Islet of Langerhans (tissue), 1 donor: ENCODE data around the gene MYRIP.
"Not testable (repeated sequence)": the region's sequence is repeated elsewhere in the genome, so short reads cannot be mapped to it uniquely, and the experiment has no call there.

Source experiments
- FAIRE-seq: peaks from one replicate; lab custom pipeline; 2011; peaks lifted over from hg19 to GRCh38; lab: Jason Lieb, UNC

Gene MYRIP

DNA sequence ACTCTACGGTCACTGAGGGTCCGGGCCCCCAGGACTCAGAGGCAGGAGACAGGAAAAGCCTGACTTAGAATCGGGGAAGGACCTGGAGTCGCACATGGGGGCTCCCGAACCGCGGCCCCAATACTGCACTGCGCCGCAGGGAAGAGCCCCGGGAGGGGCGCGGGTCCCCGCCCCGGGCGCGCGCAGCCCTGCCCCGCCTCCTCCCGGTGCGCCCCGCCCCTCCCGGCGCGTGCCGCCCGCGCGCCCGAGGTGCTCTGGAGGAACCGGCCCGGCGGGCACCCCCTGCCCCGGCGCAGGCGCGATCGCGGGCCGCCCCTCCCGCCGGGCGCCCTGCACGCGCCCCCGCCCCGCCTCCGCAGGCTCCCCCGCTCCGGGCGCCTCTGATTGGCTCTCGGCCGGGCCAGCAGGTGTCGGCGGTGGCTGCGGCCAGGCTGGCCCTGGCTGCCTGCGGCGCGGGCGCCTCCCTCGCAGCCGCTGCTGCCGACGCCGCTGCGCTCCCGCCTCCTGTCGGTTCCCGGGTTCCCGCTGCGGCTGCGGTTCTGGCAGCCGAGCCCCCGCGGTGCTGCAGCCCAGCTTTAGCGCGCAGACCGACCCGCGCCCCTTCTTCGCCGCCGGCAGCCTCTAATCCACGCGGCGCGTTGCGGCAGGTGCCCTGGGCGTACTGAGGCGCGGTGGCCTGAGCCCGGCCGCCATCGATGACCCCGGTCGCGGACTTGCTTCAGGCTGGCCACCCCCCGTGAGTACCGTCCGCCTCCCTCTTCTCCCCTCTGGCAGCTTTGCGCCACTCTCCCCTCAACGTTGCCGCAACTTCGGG, at the start of gene MYRIP:
TSS of gene MYRIP (plus strand) at position 429 of the 814 bp plus-strand sequence. CDS start 91,208 bp downstream, outside the sequence.
- FAIRE-seq = no peak

- no peak for FAIRE-seq
Measured at GRCh38 chr3:39760325-39760724, 49.1 kb upstream of the MYRIP start.

DNA sequence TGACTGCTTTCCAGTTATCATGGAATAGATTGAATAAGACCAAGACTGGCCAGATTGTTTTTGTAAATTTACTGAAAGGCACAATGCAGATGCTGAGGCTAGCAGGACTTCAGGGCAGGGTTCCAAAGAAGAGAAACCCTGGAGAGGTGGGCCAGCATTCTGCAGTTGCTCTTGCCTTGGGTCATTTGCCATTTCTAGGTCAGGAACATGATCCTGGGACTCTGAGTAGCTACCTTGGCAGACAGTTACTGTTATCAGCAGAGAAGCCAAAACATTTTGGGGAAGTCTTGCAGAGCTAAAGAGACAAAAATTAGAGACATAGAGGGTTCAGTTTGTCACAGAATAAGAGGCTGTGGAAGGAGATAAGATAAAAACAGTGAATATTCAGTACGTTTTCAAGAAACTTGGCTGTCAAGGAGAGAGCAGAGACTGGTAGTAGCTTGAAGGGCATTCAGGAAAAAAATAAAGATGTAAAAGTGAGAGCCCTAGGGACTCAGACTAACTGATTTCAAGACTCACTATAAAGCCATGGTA, 46.8 kb upstream of the MYRIP start:
- FAIRE-seq = no peak

DNA sequence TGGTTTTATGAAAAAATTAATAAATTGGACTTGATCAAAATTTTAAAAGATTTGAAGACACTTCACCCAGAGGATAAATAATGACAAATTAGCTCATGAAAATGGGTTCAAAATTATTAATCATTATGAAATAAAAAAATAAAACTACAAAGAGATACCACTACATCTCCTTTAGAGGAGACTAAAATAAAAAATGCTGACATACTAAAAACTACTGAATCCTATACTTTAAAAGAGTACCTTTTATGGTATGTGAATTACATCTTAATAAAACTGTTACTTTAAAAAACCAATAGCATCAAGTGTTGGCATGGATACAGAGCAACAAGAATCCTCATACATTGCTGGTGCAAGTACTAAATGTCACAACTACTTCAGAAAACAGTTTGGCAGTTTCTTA, 46.0 kb upstream of the MYRIP start:
- no peak for FAIRE-seq

GRCh38 chr3:39765575-39765974, 43.8 kb upstream of the MYRIP start:
- FAIRE-seq = no peak

- FAIRE-seq = no peak
Measured at GRCh38 chr3:39766433-39766832, 43.0 kb upstream of the MYRIP start.

DNA sequence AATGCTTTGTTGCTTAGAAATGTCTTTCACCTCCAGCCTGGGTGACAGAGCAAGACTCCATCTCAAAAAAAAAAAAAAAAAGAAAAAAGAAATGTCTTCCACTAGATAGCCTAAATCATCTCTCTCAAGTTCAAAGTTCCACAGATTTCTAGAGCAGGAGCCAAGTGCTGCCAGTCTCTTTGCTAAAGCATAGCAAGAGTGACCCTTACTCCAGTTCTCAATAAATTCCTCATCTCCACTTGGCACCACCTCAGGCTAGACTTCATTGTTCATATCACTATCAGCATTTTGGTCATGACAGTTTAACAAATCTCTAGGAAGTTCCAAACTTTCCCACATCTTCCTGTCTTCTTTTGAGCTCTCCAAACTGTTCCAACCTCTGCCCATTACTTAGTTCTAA, 42.5 kb upstream of the MYRIP start:
- FAIRE-seq = not testable (repeated sequence)

GRCh38 chr3:39778168-39778567, 31.2 kb upstream of the MYRIP start:
- not testable (repeated sequence) for FAIRE-seq

GRCh38 chr3:39779511-39780230, 29.7 kb upstream of the MYRIP start:
- FAIRE-seq = no peak

DNA sequence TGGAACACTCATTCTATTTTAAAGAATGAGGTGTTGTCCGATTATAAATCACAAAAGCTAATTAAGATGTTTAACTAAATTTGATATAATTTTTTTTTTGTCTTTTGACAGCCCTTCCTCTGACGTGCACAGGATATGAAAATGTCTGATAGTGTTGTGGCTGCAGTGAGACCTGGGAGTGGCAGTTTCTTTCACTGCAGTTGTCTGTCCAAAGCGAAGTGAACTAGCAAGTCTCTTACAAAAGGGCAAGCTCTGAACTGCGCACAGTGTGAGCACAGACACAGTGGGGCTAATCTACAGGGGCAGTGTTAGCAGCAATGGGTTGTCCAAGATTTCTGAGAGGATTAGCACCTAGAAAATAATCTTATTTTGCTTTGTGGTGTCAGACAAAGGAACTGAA, 29.1 kb upstream of the MYRIP start:
- FAIRE-seq = no peak

DNA sequence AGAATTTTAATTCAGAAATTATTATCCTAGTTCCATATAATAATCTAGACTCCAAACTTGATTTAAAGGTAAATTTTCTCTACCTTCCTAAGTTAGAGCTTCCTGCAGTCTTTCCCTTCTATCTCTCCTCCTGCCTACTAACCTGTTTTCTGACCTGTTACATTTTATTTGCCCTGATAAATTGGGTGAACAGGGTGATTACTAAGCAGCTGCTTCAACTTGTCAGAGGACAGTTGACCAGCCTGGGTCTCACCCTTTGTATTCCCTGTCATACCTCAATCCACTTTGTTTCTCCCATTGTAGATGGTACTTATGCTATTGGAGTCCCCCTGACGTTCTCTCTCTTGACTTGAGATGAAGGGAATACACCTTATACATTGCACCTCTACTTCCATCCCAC, 28.4 kb upstream of the MYRIP start:
- no peak for FAIRE-seq

DNA sequence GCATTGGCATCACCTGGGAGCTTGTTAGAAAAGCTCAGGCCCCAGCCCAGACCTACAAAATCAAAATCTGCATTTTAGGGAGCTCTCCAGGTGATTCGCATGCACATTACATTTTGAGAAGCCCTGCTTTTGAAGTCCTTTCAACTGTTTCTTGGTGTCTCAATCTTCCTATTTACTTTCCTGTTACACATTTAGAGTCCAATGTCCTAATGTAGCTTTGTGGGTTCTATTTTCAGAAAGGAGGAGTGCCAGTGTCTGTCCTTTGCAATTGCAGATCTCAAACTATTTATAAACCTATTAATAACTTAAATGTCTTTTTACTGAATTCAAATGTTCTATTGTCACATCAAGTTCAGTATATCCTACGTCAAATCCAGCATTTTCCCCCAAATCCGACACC, 27.8 kb upstream of the MYRIP start:
- no peak for FAIRE-seq

GRCh38 chr3:39783680-39784079, 25.7 kb upstream of the MYRIP start:
- FAIRE-seq = no peak

DNA sequence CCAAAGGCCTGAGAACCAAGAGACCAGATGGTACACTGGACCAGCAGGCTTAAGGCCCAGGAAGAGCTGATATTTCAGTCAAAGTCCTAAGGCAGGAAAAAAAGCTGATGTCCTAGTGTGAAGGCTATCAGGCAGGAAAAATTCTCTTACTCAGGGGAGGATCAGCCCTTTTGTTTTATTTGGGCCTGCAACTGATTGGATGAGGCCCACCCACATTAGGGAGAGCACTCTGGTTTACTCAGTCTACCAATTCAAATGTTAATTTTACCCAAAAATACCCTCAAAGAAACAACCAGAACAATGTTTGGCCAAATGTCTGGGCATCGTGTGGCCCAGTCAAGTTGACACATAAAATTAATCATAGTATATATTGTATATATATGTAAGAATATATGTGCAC, 24.5 kb upstream of the MYRIP start:
- no peak for FAIRE-seq

- FAIRE-seq = no peak
Measured at GRCh38 chr3:39788128-39788883, 21.1 kb upstream of the MYRIP start.

GRCh38 chr3:39791603-39792002, 17.8 kb upstream of the MYRIP start:
- FAIRE-seq = no peak

GRCh38 chr3:39794880-39795279, 14.5 kb upstream of the MYRIP start:
- FAIRE-seq = no peak

GRCh38 chr3:39801216-39801615, 8.2 kb upstream of the MYRIP start:
- FAIRE-seq = no peak

DNA sequence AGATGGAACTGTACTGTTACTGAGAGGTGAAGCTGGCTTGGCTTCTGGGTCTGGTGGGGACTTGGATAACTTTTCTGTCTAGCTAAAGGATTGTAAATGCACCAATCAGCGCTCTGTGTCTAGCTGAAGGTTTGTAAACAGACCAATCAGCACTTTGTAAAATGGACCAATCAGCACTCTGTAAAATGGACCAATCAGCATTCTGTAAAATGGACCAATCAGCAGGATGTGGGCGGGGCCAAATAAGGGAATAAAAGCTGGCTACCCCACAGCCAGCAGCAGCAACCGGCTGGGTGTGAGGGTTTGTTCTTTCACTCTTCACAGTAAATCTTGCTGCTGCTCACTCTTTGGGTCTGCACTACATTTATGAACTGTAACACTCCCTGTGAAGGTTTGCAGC, 6.9 kb upstream of the MYRIP start:
- not testable (repeated sequence) for FAIRE-seq

DNA sequence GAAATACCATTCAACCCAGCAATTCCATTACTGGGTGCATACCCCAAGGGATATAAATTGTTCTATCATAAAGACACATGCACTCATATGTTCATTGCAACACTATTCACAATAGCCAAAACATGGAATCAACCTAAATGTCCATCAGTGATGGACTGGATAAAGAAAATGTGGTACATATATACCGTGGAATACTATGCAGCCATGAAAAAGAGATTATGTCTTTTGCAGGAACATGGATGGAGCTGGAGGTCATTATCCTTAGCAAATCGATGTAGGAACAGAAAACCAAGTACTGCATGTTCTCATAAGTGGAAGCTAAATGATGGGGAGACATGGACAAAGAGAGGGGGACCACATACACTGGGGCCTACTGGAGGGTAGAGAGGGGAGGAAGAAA, 5.5 kb upstream of the MYRIP start:
- no peak for FAIRE-seq

DNA sequence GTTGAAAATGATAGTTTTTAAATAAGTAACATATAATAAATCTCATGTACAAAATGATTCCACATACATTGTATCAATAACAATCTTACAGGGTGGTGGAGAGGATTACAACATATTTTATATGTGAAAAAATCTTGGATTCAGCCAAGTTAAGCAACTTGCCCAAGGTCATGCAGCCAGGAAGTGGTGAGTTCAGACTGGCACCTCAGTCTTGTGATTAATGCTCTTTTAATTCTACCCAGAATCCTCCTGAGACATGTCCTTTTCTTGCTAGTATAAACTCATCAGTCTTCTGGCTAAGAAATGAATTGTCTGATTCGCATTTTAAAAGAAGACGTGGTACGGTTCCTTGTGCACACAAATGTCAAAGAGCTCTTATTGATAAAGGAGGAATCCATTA, 4.5 kb upstream of the MYRIP start:
- FAIRE-seq = no peak

GRCh38 chr3:39805650-39806049, 3.8 kb upstream of the MYRIP start:
- FAIRE-seq = no peak

GRCh38 chr3:39806820-39807219, 2.6 kb upstream of the MYRIP start:
- no peak for FAIRE-seq
